ENCODE measurements around the gene SSNA1. TPM values are rescaled to one million over a fixed set of nuclear protein-coding genes. Genes with fewer than 3 reads are reported as not detected.

The SSNA1 gene
- total RNA-seq, 1 donor from 2014 or later: 71.9 TPM

DNA sequence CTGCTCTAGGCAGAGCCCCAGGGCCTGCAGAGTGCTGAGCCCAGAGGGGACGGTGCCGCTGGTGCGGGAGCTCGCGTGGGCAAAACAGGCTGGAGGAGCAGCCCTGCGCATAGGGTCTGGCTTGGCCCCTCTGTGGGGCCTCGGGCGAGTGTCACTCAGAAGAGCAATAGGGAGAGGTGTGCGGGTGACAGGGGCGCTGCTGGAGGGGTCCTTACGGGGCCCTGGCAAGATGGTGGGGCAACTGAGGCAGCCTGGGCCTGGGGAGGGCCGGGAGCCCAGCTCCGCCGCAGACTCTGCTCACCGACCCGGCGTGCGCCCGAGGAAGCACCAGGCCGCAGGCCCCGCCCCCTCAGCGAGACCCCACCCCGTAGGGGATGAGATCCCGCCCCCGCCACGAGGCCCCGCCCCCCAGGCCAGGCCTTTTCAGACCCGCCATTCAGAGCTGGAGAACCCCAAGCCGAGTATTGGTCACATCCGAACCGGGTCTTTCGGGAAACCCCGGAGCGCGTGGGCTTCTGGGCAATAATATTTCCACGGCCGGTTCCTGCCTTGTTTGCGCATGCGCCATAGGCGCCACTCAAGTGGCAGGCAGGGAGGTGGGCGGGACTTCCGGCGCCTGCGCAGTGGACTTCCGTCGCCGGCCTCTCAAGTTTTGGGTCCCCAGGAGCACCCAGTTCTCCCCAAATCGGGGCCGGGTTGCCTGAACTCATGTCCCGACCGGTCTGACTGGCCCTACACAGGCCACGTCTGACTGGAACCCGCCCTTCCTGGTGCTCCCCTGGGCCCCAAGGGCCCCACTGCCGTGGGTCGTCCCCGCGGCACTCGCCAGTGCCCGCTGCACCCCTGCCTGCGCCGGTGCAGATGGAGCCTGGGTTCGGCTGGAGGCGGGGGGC is 34.8 kb downstream of the SSNA1 start:
- DNase-seq (peak; percentile 97), ATAC-seq (ENCODE audit: low read depth) (peak; percentile 93)
- Mint-ChIP-seq H3K36me3 (ENCODE audit: low read depth) (no peaks in the 10 kb centered on the region), H3K4me1 (peaks cover 20% of the 10 kb centered on the region), H3K9me3 (no peaks in the 10 kb centered on the region), H3K4me3 (peak overlapping the region; percentile 83), H3K27ac (peak overlapping the region; percentile 73), H3K27me3 (peaks cover 2% of the 10 kb centered on the region)
- ChIA-PET CTCF (interaction anchor here (0.6 to 2.2 kb wide), 6 partner anchors 11 to 177 kb away, joined by 3 to 10 read pairs (median 3); partner anchors contain the start of genes MAN1B1 and NPDC1), POLR2A (interaction anchor here (0.6 to 4.1 kb wide), 39 partner anchors 9 to 522 kb away, joined by 3 to 53 read pairs (median 5); partner anchors contain the start of genes ANAPC2, MAN1B1, NDOR1 and NPDC1)
- TF ChIP-seq, protein P1, sequence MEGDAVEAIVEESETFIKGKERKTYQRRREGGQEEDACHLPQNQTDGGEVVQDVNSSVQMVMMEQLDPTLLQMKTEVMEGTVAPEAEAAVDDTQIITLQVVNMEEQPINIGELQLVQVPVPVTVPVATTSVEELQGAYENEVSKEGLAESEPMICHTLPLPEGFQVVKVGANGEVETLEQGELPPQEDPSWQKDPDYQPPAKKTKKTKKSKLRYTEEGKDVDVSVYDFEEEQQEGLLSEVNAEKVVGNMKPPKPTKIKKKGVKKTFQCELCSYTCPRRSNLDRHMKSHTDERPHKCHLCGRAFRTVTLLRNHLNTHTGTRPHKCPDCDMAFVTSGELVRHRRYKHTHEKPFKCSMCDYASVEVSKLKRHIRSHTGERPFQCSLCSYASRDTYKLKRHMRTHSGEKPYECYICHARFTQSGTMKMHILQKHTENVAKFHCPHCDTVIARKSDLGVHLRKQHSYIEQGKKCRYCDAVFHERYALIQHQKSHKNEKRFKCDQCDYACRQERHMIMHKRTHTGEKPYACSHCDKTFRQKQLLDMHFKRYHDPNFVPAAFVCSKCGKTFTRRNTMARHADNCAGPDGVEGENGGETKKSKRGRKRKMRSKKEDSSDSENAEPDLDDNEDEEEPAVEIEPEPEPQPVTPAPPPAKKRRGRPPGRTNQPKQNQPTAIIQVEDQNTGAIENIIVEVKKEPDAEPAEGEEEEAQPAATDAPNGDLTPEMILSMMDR (IDR thresholded peaks at IDR 0.05): no peak
- intact Hi-C loops (cut with micrococcal nuclease): loop anchor here (1.0 to 10.0 kb wide), 10 partner anchors 18 to 433 kb away; partner anchors contain the start of genes ANAPC2, C8G, FBXW5 and NDOR1

DNA sequence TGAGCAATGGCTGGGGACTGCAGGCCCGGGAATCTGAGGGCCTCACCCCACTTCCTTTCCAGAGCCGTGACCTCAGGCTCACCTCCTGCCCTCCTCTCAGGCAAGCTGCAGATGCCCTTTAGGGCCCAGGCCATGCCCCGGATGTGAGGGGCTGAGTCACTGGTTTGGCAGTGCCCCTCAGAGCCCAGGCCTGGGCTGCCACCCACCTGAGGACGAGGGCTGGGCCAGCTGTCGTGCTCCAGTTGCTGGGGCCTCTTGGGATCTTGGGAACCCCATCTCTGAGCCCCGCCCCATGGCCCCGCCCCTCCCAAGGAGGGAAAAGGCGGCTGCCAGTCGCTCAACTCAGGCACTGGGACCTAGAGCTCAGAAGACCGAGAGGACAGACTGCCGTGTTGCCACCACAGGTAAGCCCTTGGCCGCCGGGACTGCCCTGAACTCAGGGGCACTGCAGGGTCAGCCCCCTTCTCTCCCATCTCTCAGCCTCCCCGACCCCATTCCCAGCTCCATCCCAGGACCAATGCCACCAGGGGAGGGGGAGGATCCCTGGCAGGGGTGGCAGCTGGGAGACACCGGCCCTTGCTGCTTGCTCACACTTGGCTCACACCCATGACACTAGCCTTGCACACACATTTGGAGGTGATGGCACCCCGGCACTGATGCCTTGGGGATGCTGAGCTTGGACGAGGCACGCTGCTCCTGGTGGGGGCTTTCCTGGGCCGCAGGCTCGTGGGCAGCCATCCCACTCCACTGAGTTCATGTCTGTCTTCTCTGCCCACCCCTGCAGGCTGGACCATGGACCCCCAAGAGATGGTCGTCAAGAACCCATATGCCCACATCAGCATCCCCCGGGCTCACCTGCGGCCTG is 36.6 kb downstream of the SSNA1 start, which contains the start of gene CYSRT1:
CYSRT1 (plus strand) TSS at position 345 of the 865 bp plus-strand sequence; CDS start at position 793, 448 bp downstream.
- Mint-ChIP-seq H3K9me3 (no peaks in the 10 kb centered on the region), H3K27me3 (peaks cover 2% of the 10 kb centered on the region), H3K4me3 (peak within 1 kb of the TSS; percentile 83), H3K36me3 (ENCODE audit: low read depth) (no peaks in the 10 kb centered on the region), H3K27ac (peak within 1 kb of the TSS; percentile 73), H3K4me1 (peaks cover 20% of the 10 kb centered on the region)
- no peak for DNase-seq
- no peak for ATAC-seq (ENCODE audit: low read depth)
- POLR2A ChIA-PET: interaction anchor here (0.5 to 4.1 kb wide), 4 partner anchors 16 to 62 kb away, joined by 3 to 40 read pairs (median 6); partner anchors contain the start of genes ANAPC2, SSNA1 and TUBB4B
- TF ChIP-seq, protein P1 (IDR thresholded peaks at IDR 0.05): no peak
- CTCF ChIA-PET: interaction anchor here (4.1 kb wide), 1 partner anchor 178 kb away, joined by 21 read pairs; the partner anchor contains the start of gene NPDC1
- intact Hi-C loops (cut with micrococcal nuclease): loop anchor here (10.0 kb wide), 2 partner anchors 280 to 340 kb away; partner anchors contain the start of genes C8G, FBXW5 and TRAF2

- Mint-ChIP-seq H3K36me3 (ENCODE audit: low read depth) (no peaks in the 10 kb centered on the region), H3K27me3 (peaks cover 2% of the 10 kb centered on the region), H3K4me3 (no peak overlapping the region), H3K27ac (no peak overlapping the region), H3K4me1 (peaks cover 19% of the 10 kb centered on the region), H3K9me3 (no peaks in the 10 kb centered on the region)
- CTCF ChIA-PET: interaction anchor here (1.1 to 4.1 kb wide), 7 partner anchors 21 to 191 kb away, joined by 3 to 21 read pairs (median 10); partner anchors contain the start of genes ANAPC2, NDOR1, NPDC1 and SSNA1
- no peak for ATAC-seq (ENCODE audit: low read depth)
- TF ChIP-seq, protein P1 (IDR thresholded peaks at IDR 0.05): no peak
- POLR2A ChIA-PET: interaction anchor here (0.5 to 1.5 kb wide), 6 partner anchors 11 to 103 kb away, joined by 3 to 8 read pairs (median 4); partner anchors contain the start of genes TPRN and TUBB4B
- no peak for DNase-seq
- intact Hi-C loops (cut with micrococcal nuclease): loop anchor here (10.0 kb wide), 2 partner anchors 281 to 341 kb away; partner anchors contain the start of genes C8G, FBXW5 and TRAF2
Observed at GRCh38 chr9:137225699-137226331, 37.3 kb downstream of the SSNA1 start.

DNA sequence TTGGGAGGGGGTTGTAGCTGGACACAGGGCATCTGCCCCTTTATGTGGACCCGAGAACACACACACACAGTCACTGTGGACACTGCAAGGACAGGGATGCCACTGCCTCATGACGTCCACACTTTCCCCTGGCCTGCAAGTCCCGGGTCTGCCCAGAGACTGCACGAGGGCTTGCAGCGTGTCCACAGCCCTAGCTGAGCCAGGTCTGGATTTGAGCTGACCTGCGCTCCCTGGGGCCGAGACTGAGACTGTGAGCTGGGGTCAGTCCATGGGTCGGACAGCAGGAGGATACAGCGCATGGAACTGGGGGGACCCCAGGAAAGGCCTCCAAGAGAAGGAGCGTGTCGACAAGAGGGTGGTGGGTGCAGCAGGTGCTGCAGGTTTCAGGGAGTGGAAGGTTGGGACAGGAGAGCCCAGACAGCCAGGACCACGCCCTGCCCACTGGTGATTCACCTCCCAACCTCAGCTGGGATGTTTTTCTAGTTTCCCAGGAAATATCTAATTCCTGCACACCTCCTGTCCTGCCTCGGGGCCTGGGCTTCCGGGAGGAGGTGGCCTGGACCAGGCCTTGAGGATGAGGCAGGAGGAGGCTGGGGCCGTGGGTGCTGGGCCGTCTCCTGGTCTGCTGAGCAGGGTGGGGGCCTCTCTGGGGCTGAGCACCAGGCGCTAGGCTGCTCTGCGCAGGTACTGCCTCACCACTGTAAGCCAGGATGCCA is 38.0 kb downstream of the SSNA1 start:
- CTCF ChIA-PET: interaction anchor here (1.1 to 4.1 kb wide), 10 partner anchors 22 to 191 kb away, joined by 3 to 21 read pairs (median 8); partner anchors contain the start of genes ANAPC2, DPP7, NDOR1 and NPDC1
- POLR2A ChIA-PET: interaction anchor here (0.8 to 1.9 kb wide), 7 partner anchors 10 to 180 kb away, joined by 3 to 10 read pairs (median 4); partner anchors contain the start of genes ANAPC2, NDOR1, NPDC1 and SSNA1
- peak overlapping the region; percentile 35 for H3K27ac Mint-ChIP-seq
- no peak for ATAC-seq (ENCODE audit: low read depth)
- intact Hi-C loops (cut with micrococcal nuclease): loop anchor here (1.0 to 10.0 kb wide), 5 partner anchors 37 to 342 kb away; partner anchors contain the start of genes C8G, FBXW5, NPDC1 and TRAF2
- peaks cover 2% of the 10 kb centered on the region for H3K27me3 Mint-ChIP-seq
- TF ChIP-seq, protein P1 (IDR thresholded peaks at IDR 0.05): no peak
- H3K36me3 Mint-ChIP-seq (ENCODE audit: low read depth): no peaks in the 10 kb centered on the region
- peaks cover 18% of the 10 kb centered on the region for H3K4me1 Mint-ChIP-seq
- no peak for DNase-seq
- H3K9me3 Mint-ChIP-seq: no peaks in the 10 kb centered on the region
- no peak overlapping the region for H3K4me3 Mint-ChIP-seq

Data from activated B cell treated with CpG ODN at 0.5 μM for 24 hours (primary cell).